Esophagus muscularis mucosa (tissue), 4 donors: Measurements from ENCODE around the gene DMRT1.
"Not testable (repeated sequence)": the region's sequence is repeated elsewhere in the genome, so short reads cannot be mapped to it uniquely, and the experiment has no call there.

Experiments
- CTCF ChIP-seq, 3 experiments: fragments of 200-600 bp in 2 of 3; fragments of 450-650 bp in 1 of 3; sonication (generic) in 2 of 3; IDR thresholded peaks; one replicate each; pipeline ENCODE4 v1.5.1; 2017 to 2019; ENCODE audit warnings: antibody characterized with exemption in 3 of 3, mild to moderate bottlenecking in 2 of 3, moderate library complexity in 1 of 3
- EP300 ChIP-seq: sonication (generic); formaldehyde crosslinking; IDR thresholded peaks from one replicate; pipeline ENCODE4 v1.6.1; 2017; ENCODE audit warnings: antibody characterized with exemption
- POLR2A ChIP-seq: fragments of 450-650 bp; IDR thresholded peaks from one replicate; pipeline ENCODE4 v1.6.1; 2017; ENCODE audit warnings: antibody characterized with exemption, moderate library complexity, mild to moderate bottlenecking, low read depth
- POLR2AphosphoS5 ChIP-seq, 2 donors: sonication (generic); formaldehyde crosslinking; IDR thresholded peaks; one replicate each; pipeline ENCODE4 v1.6.1; 2017; ENCODE audit warnings: antibody characterized with exemption in 2 of 2

DNA sequence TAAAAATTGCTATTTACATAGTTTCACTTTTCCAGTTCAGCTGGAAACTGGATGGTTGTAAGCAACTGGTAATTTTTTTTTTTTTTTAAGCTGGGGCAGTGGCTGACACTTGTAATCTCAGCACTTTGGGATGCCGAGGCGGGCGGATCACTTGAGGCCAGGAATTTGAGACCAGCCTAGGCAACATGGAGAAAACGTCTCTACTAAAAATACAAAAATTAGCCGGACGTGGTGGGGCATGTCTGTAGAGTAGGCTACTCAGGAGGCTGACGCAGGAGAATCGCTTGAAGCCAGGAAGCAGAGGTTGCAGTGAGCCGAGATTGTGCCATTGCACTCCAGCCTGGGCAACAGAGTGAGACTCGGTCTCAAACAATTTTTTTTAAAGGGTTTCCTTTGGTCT lies 72.0 kb downstream of the DMRT1 start:
- TF ChIP-seq CTCF (IDR thresholded peaks at IDR 0.05); EP300; POLR2A; POLR2AphosphoS5 (IDR thresholded peaks at IDR 0.05): not testable (repeated sequence)
